ENCODE measurements around the gene C1orf198.
"Not testable (repeated sequence)": the region's sequence is repeated elsewhere in the genome, so short reads cannot be mapped to it uniquely, and the experiment has no call there.

Gene C1orf198

DNA sequence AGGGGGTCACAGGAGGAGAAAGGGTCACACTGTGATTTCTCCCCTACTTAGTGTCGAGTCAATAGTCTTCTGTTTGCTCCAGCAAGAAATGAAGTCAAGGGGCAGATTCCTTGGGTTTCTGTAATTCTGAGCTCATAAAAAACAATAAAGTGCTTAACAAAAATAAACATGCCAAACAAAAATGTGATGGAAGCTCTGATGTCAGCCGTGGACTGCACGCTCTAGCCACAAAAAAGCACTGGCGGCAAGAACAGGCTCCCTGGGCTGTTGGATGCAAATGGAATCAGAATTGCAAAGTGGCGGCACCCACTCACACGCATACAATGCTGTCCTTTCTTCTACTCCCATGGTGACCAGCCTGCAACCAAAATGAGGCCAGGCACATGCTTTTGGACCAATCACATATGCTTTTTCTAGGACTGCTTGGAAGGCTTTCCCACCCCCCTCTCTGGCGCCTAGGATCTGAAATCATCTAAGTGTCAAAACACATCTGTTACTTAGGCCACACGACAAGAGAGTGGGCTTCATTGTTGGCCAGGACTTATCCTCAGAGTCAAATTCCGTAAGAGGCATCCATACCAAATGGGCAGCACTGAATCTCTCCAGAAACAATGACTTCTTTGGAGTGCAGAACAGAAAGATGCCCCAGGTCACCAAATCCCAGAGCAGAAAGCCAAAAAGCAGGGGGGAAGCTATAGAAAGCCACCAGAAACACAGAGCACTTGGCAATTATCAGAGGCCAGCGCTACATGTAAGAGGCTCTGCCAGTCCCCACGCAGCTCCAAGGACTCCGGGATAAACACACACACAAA lies 9.2 kb downstream of the C1orf198 start:
- no peak for DNase-seq

DNA sequence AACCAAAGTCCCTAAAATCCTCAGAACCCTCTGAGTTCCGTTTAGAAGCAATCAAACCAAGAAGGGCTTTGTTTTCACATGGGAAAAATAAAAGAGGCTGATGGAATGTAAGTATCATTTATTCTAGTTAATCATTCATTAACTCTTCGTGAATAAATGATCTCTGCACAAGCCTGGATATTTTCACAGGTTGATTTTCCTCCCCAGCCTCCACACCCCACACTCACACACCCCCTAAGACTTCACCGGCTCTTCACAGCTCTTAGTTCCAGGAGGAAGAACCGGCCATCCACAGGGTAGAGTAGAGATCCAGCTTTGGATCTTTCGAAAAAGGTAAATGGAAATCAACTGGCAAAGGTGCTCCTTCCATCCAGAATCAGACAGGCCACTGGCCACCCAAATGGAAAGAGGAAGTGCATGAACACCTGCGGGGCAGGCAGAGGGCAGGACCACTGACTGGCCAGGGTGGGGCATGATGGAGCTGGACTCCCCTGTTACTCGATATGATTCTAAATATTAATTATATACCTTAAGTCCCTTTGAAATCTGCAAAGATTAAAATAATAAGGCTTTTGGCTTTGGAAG lies 10.0 kb downstream of the C1orf198 start:
- no peak for DNase-seq

DNA sequence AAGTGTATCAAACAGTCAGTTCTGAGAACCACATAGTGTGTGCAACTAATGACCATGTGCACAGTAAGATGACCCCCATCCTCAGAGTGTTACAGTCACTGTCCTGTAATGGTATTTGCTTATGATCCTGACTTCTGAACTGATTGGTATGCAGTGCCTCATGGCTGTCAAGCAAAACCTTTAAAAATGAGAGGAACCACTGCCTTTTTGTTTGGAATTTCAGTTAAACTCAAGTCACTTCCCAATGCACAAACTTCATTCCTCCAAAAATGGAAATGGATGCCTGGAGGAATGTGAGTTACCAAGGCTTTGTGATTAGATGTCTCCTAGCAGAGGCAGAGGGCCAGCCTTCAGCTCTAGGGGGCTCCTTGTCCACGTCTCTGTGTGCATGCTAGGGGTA lies 10.5 kb downstream of the C1orf198 start:
- DNase-seq, result no peak

- DNase-seq, result no peak
These were observed 11.2 kb downstream of the C1orf198 start for GRCh38 chr1:230857077-230857476.

DNA sequence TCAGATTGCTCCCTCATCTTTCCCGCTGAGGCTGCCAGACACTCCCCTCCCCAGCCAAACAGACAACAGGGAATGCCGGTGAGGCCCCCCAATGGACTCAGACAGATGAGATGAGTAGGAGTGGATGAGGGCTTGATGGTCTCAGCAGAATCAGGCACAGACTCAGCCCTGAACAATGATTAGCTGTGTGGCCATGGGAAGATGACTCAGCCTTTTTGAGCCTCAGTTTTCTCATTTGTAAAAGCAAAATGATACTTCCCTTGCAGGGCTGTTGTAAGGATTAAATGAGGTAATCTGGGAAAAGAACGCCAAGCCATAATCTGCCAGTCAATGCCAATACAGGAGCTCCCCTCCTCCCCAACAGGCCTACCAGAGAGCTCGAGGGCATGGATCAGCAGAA lies 12.4 kb downstream of the C1orf198 start:
- DNase-seq, result no peak

- no peak for DNase-seq
These were observed 13.9 kb downstream of the C1orf198 start for GRCh38 chr1:230854423-230854822.

- no peak for DNase-seq
These were observed 14.6 kb downstream of the C1orf198 start for GRCh38 chr1:230853731-230854130.

DNA sequence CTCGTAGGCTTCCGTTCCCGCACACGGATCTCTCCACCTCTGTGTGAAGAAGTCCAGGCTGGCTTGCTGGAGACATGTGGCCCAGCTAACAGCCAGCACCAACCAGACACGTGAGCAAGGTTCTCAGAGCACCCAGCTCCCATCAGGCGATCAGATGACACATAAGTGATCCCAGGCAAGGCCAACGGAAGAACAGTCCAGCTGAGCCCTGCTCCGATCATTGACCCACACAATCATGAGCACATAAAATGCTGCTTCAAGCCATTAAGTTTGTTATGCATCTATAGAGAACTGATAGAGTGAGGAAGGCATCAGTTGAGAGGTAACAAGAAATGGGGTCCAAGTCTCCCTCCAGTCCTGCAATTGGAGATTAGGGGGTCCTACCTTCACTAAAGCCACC lies 15.4 kb downstream of the C1orf198 start:
- no peak for DNase-seq

DNA sequence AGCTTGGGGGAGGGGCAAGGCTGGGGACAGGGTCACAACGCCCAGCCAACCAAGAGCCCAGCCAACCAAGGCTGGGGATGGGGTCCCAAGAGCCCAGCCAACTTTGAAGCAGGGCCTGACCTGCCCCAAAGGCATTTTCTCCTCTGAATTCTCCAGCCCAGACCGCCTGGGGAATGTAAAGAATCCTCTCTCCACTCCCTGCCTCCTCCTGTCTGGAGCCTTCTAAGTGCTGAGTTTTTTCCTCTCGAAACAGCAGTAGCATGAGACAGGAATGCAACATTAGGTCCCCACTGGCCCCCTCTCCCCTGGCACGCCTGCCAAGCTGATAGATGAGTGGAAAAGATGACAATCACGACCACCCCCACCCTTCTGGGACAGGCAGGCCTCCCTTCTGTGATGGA lies 17.0 kb downstream of the C1orf198 start:
- DNase-seq, result no peak

GRCh38 chr1:230850547-230850946 lies 17.8 kb downstream of the C1orf198 start:
- DNase-seq, result no peak

DNA sequence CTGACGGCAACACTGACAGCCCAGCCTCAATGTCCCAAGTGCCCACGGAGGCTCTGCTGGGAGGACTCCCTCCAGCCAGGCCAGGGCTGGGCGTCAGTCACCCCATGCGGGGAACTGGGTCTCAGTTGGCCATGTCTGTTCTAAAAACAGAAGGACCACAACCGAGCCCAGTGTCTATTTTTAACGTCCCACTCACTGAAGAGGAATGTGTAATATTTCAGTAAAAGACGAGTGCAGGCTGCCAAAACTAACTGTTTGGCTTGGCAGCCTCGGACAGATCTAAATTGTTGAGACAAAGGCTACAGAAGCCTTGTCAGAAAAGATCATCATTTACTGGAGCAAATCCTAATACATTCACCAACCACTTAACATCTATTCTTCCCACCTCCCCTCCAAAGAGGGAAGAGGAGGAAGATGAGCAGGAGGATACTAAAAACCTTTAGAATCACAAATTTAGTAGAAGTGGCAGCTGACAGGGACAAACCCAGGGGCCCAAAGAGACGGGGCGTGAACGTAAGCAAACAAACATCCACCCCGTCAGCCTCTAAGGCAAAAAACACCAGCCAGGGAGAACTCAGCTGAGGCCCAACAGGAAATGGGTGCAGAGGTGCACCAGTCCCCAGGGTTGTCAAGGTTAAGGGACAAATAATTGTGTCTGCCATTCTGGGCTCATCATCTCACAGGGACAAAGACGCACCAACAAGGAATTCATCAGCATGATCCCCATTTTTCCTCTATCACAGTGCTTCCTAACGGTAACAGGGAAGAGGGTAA lies 18.7 kb downstream of the C1orf198 start:
- no peak for DNase-seq

GRCh38 chr1:230848235-230848634 lies 20.1 kb downstream of the C1orf198 start:
- DNase-seq, result no peak

DNA sequence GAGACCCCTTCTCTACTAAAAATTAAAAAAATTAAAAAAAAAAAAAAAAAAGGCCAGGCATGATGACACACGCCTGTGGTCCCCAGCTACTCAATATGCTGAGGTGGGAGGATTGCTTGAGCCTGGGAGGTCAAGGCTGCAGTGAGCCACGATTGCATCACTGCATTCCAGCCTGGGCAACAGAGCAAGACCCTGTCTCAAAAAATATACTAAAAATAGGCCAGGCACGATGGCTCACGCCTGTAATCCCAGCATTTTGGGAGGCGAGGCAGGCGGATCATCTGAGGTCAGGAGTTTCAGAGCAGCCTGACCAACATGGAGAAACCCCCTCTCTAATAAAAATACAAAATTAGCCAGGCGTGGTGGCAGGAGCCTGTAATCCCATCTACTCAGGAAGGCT lies 23.1 kb downstream of the C1orf198 start:
- DNase-seq, result not testable (repeated sequence)

DNA sequence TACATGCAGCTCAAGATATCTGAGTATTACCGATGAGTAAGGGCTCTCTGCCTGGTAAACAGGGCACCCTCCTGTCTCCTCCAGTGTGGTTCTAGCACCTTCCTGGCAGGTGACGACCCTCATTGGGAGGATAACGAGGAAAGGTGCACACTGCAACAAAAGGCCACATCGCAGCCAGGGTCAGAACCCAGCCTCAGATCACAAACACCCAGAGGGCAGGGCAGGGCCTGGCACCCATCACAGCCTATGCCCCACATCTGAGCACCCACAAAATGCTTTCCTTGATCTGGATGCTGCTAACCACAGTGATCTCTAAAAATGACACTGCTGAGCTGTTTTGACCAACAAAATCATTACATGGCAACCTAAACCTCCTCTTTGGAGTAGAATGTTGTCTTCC lies 23.8 kb downstream of the C1orf198 start:
- DNase-seq, result no peak

DNA sequence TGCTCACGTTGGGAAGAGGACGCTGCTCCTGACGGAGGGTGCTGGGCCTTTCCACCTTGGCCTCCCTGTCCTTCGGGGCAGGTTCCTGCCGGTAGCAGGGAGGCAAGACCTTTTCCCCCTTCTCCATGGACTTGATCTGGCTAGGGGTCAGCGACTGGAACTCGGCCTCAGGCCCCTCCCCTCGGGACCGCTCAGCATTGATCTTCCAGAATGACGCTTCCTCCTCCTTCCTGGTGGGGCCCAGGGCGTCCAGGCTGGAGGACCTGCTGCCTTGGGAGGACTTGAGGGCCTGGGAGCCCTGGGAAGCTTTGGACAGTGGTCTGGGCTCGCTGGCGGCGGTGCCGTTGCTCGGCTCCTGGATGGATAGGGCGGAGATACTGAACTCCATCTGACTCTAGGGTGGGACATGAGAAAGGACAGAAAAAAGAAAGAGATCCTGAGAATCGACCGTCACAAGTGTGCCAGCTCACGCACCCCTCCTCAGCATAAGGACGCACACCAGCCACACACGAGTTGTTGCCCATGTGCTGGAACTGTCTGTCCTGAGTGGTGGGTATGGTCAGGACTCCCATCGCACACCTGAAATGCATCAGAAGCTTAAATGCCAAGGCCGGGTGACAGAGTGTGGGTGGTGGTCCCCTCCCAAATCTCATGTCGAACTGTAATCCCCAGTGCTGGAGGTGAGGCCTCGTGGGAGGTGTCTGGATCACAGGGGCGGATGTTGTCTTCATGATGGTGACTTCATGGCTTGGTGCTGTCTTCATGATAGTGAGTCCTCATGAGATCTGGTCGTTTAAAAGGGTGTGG lies 24.6 kb downstream of the C1orf198 start:
- DNase-seq, result no peak

DNA sequence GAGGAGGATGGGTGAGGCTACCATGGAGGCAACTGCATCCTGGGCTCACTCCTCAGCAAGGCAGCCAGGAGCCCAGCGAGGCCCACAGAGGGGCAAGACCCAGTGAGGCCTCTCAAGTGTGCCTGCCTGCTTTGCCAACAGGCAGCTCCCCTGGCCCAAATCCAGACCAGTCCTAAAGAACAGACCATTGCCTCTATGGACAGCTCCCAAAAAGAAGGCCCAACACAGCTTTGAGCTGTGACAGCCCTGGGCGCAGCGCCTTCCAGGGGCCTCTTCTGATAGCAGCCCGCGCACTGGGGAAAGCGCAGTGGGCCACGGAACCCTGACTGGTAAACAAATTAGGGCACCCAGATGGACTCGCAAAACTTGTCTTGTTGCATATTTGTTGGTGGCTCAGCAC lies 25.5 kb downstream of the C1orf198 start:
- no peak for DNase-seq

- DNase-seq, result no peak
These were observed 29.1 kb downstream of the C1orf198 start for GRCh38 chr1:230839173-230839572.

GRCh38 chr1:230836793-230837192 lies 31.5 kb downstream of the C1orf198 start:
- DNase-seq, result no peak

GRCh38 chr1:230836347-230836746 lies 32.0 kb downstream of the C1orf198 start:
- no peak for DNase-seq

GRCh38 chr1:230834292-230834691 lies 34.0 kb downstream of the C1orf198 start:
- DNase-seq, result no peak

GRCh38 chr1:230833511-230833910 lies 34.8 kb downstream of the C1orf198 start:
- no peak for DNase-seq

DNA sequence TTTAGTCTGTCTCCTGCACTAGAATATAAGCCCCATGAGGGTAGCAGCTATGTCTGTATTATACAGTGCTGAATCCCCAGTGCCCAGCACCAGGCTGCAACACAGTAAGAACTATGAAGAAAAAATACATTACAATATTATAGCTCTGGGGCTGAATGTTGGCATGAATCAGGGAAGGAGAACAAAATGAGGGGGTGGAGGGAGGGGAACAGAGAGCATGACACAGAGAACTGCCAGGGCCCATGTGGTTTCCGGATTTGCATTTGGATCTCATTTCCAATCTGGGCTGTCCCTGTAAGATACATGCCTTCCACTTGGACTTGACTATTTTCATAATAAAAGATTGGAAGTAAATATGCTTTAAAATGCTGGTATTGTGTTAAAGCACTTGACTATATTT lies 35.8 kb downstream of the C1orf198 start:
- no peak for DNase-seq

DNA sequence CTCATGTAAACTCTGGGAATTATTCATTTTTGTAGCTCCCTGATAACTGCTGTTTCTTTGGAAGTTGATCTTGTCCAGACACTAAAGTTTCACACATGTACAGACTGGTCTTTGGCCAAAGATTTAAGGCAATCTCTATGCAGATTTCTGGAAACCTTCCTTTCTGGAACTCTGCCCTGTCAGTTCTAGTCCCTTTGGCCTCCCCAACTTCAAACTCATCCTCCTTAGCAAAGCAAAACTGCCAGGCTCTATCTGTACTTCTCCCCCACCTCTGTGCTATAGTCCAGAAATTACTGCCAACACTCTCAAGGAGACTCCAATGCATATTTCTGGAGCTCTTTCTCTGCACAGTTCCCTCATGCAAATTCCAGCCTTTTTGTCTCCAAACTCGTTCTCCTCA lies 36.5 kb downstream of the C1orf198 start:
- DNase-seq, result no peak
